Measurements from ENCODE around the gene MDGA2. TPM values are rescaled to one million over a fixed set of nuclear protein-coding genes. Genes with fewer than 3 reads are reported as not detected.

The MDGA2 gene
- total and polyA plus RNA-seq, 2 of the 13 experiments (the other 11 are each of a cell fraction or from before 2014, with no cell fraction given): not detected

- ChIA-PET POLR2A (no interaction called here), CTCF (ENCODE audit: low intra/inter-chr PET ratio, low total read pairs) (no interaction called here)
- 0% methylated on average over 2 of the region's 2 CpGs for WGBS (ENCODE audit: low lambda C conversion rate)
- intact Hi-C loops (cut with micrococcal nuclease; ENCODE audit: unreplicated experiment): no loop called here
- Histone ChIP-seq H3K79me2 (ENCODE audit: insufficient read depth, low read length) (no peaks in the 10 kb centered on the region), H3K27me3 (ENCODE audit: control insufficient read depth in 1 of 2, insufficient read depth in 2 of 2, low read length in 2 of 2) (no peaks in the 10 kb centered on the region; a peak in 1 of 5 replicates), H3K4me3 (replicated peaks in 1 of 3; ENCODE audit: insufficient read depth in 1 of 3, low read depth in 2 of 3, low read length in 3 of 3) (no peak overlapping the region), H4K20me1 (ENCODE audit: insufficient read depth, low read length) (no peaks in the 10 kb centered on the region), H3K9me3 (ENCODE audit: low read length) (no peaks in the 10 kb centered on the region; the same call in 1 of the 2 replicates), H3K4me1 (ENCODE audit: insufficient read depth, low read length) (no peaks in the 10 kb centered on the region), H3K27ac (ENCODE audit: extremely low read length, insufficient read depth, low read length) (no peak overlapping the region), H3K4me2 (ENCODE audit: low read depth, low read length) (no peak overlapping the region), H2AFZ (ENCODE audit: low read length) (no peak overlapping the region), H3K36me3 (replicated peaks in 1 of 2; ENCODE audit: control insufficient read depth in 1 of 2, insufficient read depth in 2 of 2, low read length in 2 of 2) (no peaks in the 10 kb centered on the region), H3K9ac (ENCODE audit: insufficient read depth, low read depth, low read length) (no peak overlapping the region)
- no peak for ATAC-seq
- TF ChIP-seq, protein P1, sequence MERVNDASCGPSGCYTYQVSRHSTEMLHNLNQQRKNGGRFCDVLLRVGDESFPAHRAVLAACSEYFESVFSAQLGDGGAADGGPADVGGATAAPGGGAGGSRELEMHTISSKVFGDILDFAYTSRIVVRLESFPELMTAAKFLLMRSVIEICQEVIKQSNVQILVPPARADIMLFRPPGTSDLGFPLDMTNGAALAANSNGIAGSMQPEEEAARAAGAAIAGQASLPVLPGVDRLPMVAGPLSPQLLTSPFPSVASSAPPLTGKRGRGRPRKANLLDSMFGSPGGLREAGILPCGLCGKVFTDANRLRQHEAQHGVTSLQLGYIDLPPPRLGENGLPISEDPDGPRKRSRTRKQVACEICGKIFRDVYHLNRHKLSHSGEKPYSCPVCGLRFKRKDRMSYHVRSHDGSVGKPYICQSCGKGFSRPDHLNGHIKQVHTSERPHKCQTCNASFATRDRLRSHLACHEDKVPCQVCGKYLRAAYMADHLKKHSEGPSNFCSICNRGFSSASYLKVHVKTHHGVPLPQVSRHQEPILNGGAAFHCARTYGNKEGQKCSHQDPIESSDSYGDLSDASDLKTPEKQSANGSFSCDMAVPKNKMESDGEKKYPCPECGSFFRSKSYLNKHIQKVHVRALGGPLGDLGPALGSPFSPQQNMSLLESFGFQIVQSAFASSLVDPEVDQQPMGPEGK (CRISPR knock-in tag; IDR thresholded peaks at IDR 0.05): no peak
- no peak for TF ChIP-seq ZBTB49 (CRISPR knock-in tag; IDR thresholded peaks at IDR 0.05; ENCODE audit: borderline replicate concordance)
- TF ChIP-seq, protein P2, sequence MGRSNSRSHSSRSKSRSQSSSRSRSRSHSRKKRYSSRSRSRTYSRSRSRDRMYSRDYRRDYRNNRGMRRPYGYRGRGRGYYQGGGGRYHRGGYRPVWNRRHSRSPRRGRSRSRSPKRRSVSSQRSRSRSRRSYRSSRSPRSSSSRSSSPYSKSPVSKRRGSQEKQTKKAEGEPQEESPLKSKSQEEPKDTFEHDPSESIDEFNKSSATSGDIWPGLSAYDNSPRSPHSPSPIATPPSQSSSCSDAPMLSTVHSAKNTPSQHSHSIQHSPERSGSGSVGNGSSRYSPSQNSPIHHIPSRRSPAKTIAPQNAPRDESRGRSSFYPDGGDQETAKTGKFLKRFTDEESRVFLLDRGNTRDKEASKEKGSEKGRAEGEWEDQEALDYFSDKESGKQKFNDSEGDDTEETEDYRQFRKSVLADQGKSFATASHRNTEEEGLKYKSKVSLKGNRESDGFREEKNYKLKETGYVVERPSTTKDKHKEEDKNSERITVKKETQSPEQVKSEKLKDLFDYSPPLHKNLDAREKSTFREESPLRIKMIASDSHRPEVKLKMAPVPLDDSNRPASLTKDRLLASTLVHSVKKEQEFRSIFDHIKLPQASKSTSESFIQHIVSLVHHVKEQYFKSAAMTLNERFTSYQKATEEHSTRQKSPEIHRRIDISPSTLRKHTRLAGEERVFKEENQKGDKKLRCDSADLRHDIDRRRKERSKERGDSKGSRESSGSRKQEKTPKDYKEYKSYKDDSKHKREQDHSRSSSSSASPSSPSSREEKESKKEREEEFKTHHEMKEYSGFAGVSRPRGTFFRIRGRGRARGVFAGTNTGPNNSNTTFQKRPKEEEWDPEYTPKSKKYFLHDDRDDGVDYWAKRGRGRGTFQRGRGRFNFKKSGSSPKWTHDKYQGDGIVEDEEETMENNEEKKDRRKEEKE (IDR thresholded peaks at IDR 0.05): no peak
- no peak for TF ChIP-seq NFIB (CRISPR knock-in tag; IDR thresholded peaks at IDR 0.05; ENCODE audit: borderline replicate concordance)
- no peak for DNase-seq (ENCODE audit: low spot score)
- FAIRE-seq: no peak
- BruUV-seq (replicated peaks): no TSS peak
- in situ Hi-C loops (cut with HindIII; ENCODE audit: extremely low pct_ligation_motif_present, low pct_unique_long_range_greater_than_20kb): no loop called here
Observed at GRCh38 chr14:47596860-47597259, 78.5 kb downstream of the MDGA2 start.

Data from HepG2 (cell line).